OCI-LY1 (cell line): Measurements from ENCODE around the gene KLF18.
A peak's percentile ranks its signal among the peaks of the same experiment; 100 is the strongest.

Experiments
- H2AFZ ChIP-seq: fragments of 200-600 bp; sonication (generic), shearing (Covaris generic); 2 replicates; pipeline ENCODE4 v1.6.0; 2014; ENCODE audit warnings: antibody characterized with exemption, mild to moderate bottlenecking, low read length
- H3F3A ChIP-seq: fragments of 200-600 bp; sonication (generic), shearing (Covaris generic); 2 replicates; pipeline ENCODE4 v1.6.0; 2014; ENCODE audit warnings: mild to moderate bottlenecking, antibody characterized with exemption, low read length, moderate library complexity; ENCODE audit not compliant: insufficient read depth
- H3K27ac ChIP-seq: fragments of 200-600 bp; sonication (generic); 2 replicates; pipeline ENCODE4 v1.5.1; 2014; ENCODE audit warnings: low read length, mixed run types, mild to moderate bottlenecking, low read depth; ENCODE audit not compliant: poor library complexity, severe bottlenecking
- H3K27me3 ChIP-seq: fragments of 200-600 bp; sonication (generic); 2 replicates; pipeline ENCODE4 v1.6.0; 2014; ENCODE audit warnings: antibody characterized with exemption, mild to moderate bottlenecking, low read length, moderate library complexity; ENCODE audit not compliant: insufficient read depth
- H3K36me3 ChIP-seq: fragments of 200-600 bp; sonication (generic); 2 replicates; pipeline ENCODE4 v1.6.1; 2014; ENCODE audit warnings: mild to moderate bottlenecking, antibody characterized with exemption, low read length, moderate library complexity, mixed read lengths; ENCODE audit not compliant: insufficient read depth
- H3K4me1 ChIP-seq: fragments of 200-600 bp; sonication (generic); 2 replicates; pipeline ENCODE4 v1.5.1; 2014; ENCODE audit warnings: mild to moderate bottlenecking, low read length, moderate library complexity; ENCODE audit not compliant: insufficient read depth, severe bottlenecking
- H3K4me2 ChIP-seq: fragments of 200-600 bp; sonication (generic), shearing (Covaris generic); 2 replicates; pipeline ENCODE4 v1.6.1; 2014; ENCODE audit warnings: low read length
- H3K4me3 ChIP-seq: fragments of 200-600 bp; sonication (generic); 2 replicates; pipeline ENCODE4 v1.5.1; 2014; ENCODE audit warnings: low read length, low read depth, mild to moderate bottlenecking, mixed read lengths; ENCODE audit not compliant: poor library complexity, severe bottlenecking
- H3K79me2 ChIP-seq: fragments of 200-600 bp; shearing (Covaris generic); 2 replicates; pipeline ENCODE4 v1.6.1; 2016; ENCODE audit warnings: mixed run types, low read length, mixed read lengths; ENCODE audit not compliant: insufficient read depth
- H3K9ac ChIP-seq: fragments of 200-600 bp; sonication (generic), shearing (Covaris generic); 2 replicates; pipeline ENCODE4 v1.6.1; 2014; ENCODE audit warnings: mild to moderate bottlenecking, low read length, mixed read lengths
- H3K9me2 ChIP-seq: fragments of 200-600 bp; sonication (generic), shearing (Covaris generic); 2 replicates; pipeline ENCODE4 v1.6.1; 2014; ENCODE audit warnings: low read depth, mild to moderate bottlenecking, low read length, mixed read lengths
- H3K9me3 ChIP-seq: fragments of 200-600 bp; shearing (Covaris generic); 2 replicates; pipeline ENCODE4 v1.6.1; 2014; ENCODE audit warnings: low read length, mixed read lengths
- H4K20me1 ChIP-seq: fragments of 200-600 bp; sonication (generic), shearing (Covaris generic); 2 replicates; pipeline ENCODE4 v1.6.0; 2016; ENCODE audit warnings: mild to moderate bottlenecking, low read length; ENCODE audit not compliant: insufficient read depth
- EZH2 ChIP-seq: fragments of 200-600 bp; sonication (generic), shearing (Covaris generic); IDR thresholded peaks from 2 replicates; pipeline ENCODE4 v1.8.0; 2017; ENCODE audit warnings: borderline replicate concordance, mixed run types, mild to moderate bottlenecking, antibody characterized with exemption, low read length, moderate library complexity, mixed read lengths
- TF ChIP-seq, protein P1 (sequence below): fragments of 200-600 bp; sonication (generic), shearing (Covaris generic); IDR thresholded peaks from 2 replicates; pipeline ENCODE4 v1.5.1; 2017; ENCODE audit warnings: mild to moderate bottlenecking, antibody characterized with exemption, low read length, moderate library complexity, mixed read lengths

The KLF18 gene

DNA sequence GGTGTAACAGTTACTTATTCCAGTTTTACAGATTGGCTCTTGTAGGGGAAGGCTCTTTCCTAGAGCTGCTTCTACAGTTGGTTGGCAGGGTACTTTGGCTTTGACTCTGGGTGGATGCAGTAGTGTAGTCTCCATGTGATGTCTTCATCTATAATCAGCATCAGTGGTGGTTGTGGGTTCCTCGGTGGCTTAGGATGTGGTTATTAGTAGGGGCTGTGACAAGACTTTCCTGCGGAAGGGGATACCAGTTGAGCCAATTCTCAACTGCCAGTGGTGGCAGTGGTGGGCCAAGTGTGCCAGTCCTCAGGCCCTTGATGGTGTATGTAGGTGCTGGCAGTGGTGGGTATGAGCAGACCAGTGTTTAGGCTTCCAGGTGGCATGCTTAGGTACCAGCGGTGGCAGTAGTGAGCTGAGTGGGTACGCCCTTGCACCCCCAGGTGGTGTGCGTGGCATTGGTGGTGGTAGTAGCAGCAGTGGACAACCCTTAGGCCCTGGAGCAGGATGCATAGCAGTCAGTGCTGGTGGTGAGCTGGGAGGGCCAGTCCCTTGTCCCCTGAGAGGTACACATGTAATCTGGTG, 27.2 kb upstream of the KLF18 start:
- H3F3A ChIP-seq = no peaks in the 10 kb centered on the region
- H3K27ac ChIP-seq = no peak overlapping the region
- no peaks in the 10 kb centered on the region for H3K9me2 ChIP-seq
- no peaks in the 10 kb centered on the region for H3K4me1 ChIP-seq
- H3K36me3 ChIP-seq = no peaks in the 10 kb centered on the region
- no peak overlapping the region for H3K9ac ChIP-seq
- TF ChIP-seq, protein P1, sequence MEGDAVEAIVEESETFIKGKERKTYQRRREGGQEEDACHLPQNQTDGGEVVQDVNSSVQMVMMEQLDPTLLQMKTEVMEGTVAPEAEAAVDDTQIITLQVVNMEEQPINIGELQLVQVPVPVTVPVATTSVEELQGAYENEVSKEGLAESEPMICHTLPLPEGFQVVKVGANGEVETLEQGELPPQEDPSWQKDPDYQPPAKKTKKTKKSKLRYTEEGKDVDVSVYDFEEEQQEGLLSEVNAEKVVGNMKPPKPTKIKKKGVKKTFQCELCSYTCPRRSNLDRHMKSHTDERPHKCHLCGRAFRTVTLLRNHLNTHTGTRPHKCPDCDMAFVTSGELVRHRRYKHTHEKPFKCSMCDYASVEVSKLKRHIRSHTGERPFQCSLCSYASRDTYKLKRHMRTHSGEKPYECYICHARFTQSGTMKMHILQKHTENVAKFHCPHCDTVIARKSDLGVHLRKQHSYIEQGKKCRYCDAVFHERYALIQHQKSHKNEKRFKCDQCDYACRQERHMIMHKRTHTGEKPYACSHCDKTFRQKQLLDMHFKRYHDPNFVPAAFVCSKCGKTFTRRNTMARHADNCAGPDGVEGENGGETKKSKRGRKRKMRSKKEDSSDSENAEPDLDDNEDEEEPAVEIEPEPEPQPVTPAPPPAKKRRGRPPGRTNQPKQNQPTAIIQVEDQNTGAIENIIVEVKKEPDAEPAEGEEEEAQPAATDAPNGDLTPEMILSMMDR = peak; percentile 38; the same call in 1 of the 2 replicates
- no peak for TF ChIP-seq EZH2
- no peak overlapping the region for H2AFZ ChIP-seq
- H4K20me1 ChIP-seq = no peaks in the 10 kb centered on the region
- H3K4me2 ChIP-seq = no peak overlapping the region
- H3K79me2 ChIP-seq = no peaks in the 10 kb centered on the region
- H3K27me3 ChIP-seq = no peaks in the 10 kb centered on the region
- no peak overlapping the region for H3K4me3 ChIP-seq
- no peaks in the 10 kb centered on the region for H3K9me3 ChIP-seq

- H3K9ac ChIP-seq = no peak overlapping the region
- no peaks in the 10 kb centered on the region; the same call in 1 of the 2 replicates for H3K27me3 ChIP-seq
- no peaks in the 10 kb centered on the region for H3K4me1 ChIP-seq
- no peak overlapping the region for H3K27ac ChIP-seq
- H3F3A ChIP-seq = no peaks in the 10 kb centered on the region
- no peak for TF ChIP-seq EZH2
- TF ChIP-seq, protein P1 = no peak
- H3K9me2 ChIP-seq = no peaks in the 10 kb centered on the region
- H2AFZ ChIP-seq = no peak overlapping the region
- H3K4me2 ChIP-seq = no peak overlapping the region
- H3K9me3 ChIP-seq = no peaks in the 10 kb centered on the region
- H4K20me1 ChIP-seq = no peaks in the 10 kb centered on the region
- no peaks in the 10 kb centered on the region for H3K36me3 ChIP-seq
- no peaks in the 10 kb centered on the region for H3K79me2 ChIP-seq
- H3K4me3 ChIP-seq = no peak overlapping the region
Measured at GRCh38 chr1:44161546-44161945, 20.1 kb upstream of the KLF18 start.

- no peaks in the 10 kb centered on the region for H3K79me2 ChIP-seq
- no peak overlapping the region for H3K9ac ChIP-seq
- no peak overlapping the region for H3K4me3 ChIP-seq
- no peaks in the 10 kb centered on the region; the same call in 1 of the 2 replicates for H3K27me3 ChIP-seq
- no peaks in the 10 kb centered on the region for H3K9me3 ChIP-seq
- H3K9me2 ChIP-seq = no peaks in the 10 kb centered on the region
- H3K4me1 ChIP-seq = no peaks in the 10 kb centered on the region
- no peaks in the 10 kb centered on the region for H3K36me3 ChIP-seq
- TF ChIP-seq, protein P1 = no peak
- no peak for TF ChIP-seq EZH2
- H2AFZ ChIP-seq = no peak overlapping the region
- H3K4me2 ChIP-seq = no peak overlapping the region
- no peaks in the 10 kb centered on the region for H3F3A ChIP-seq
- H3K27ac ChIP-seq = no peak overlapping the region
- H4K20me1 ChIP-seq = no peaks in the 10 kb centered on the region
Measured at GRCh38 chr1:44158871-44159270, 17.4 kb upstream of the KLF18 start.
